ENCODE data around the gene RHOC.

RHOC gene

DNA sequence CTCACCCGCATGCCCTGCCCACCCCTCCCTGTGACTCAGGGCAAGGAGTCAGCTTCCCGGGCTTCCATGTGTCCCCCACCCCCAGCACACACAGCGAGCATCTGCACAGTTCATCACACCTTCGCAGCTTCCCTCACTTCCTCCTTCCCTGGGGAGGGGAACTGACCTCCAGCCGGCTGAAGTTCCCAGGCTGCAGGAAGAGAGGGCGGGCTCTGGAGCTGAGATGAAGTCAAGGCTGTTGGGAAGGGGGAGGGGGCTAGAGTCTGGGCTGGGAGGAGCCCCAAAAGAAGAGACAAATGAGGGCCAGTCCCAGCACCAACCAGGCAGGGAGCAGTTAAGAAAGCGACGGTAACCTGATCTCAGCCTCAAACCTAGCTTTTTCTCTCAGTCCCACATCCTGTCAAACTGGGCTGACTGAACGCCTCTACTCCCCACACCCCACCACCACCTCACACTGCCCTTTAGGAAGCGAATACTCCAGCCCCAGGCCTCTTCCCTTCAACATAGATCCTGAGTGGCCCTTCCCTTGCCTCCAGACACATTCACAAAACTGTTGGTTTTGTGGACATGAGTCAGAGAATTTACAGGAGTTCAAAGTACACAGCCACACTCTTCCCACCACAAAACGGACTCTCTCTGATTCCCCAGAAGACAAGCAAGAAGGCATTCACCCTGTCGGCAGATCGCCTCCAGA is 1.8 kb downstream of the RHOC start:
- H3K79me2 ChIP-seq (ENCODE audit: insufficient read depth, low read length), result no peaks in the 10 kb centered on the region
- peak overlapping the region; percentile 20; the same call in 1 of the 2 replicates for H3K4me2 ChIP-seq (ENCODE audit: low read length)
- no peaks in the 10 kb centered on the region for H3K9me3 ChIP-seq (ENCODE audit: low read length)
- H3K27ac ChIP-seq (ENCODE audit: low read depth, low read length, poor library complexity, severe bottlenecking), result no peak overlapping the region
- no peaks in the 10 kb centered on the region for H4K20me1 ChIP-seq (ENCODE audit: insufficient read depth, low read length)
- peaks cover 36% of the 10 kb centered on the region for H3K4me1 ChIP-seq (ENCODE audit: insufficient read depth, low read length, severe bottlenecking)
- no peaks in the 10 kb centered on the region; the same call in 1 of the 2 replicates for H3K27me3 ChIP-seq (ENCODE audit: insufficient read depth, low read length)
- TF ChIP-seq EZH2 (IDR thresholded peaks at IDR 0.05; ENCODE audit: borderline replicate concordance, low read length), result no peak
- TF ChIP-seq, protein P1, sequence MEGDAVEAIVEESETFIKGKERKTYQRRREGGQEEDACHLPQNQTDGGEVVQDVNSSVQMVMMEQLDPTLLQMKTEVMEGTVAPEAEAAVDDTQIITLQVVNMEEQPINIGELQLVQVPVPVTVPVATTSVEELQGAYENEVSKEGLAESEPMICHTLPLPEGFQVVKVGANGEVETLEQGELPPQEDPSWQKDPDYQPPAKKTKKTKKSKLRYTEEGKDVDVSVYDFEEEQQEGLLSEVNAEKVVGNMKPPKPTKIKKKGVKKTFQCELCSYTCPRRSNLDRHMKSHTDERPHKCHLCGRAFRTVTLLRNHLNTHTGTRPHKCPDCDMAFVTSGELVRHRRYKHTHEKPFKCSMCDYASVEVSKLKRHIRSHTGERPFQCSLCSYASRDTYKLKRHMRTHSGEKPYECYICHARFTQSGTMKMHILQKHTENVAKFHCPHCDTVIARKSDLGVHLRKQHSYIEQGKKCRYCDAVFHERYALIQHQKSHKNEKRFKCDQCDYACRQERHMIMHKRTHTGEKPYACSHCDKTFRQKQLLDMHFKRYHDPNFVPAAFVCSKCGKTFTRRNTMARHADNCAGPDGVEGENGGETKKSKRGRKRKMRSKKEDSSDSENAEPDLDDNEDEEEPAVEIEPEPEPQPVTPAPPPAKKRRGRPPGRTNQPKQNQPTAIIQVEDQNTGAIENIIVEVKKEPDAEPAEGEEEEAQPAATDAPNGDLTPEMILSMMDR (IDR thresholded peaks at IDR 0.05; ENCODE audit: low read length), result no peak
- no peak overlapping the region for H2AFZ ChIP-seq (ENCODE audit: low read length)
- H3K9ac ChIP-seq (ENCODE audit: low read length), result no peak overlapping the region
- peaks cover 3% of the 10 kb centered on the region; the same call in 1 of the 2 replicates for H3K36me3 ChIP-seq (ENCODE audit: insufficient read depth, low read length)
- no peaks in the 10 kb centered on the region for H3K9me2 ChIP-seq (ENCODE audit: low read depth, low read length)
- no peak overlapping the region for H3K4me3 ChIP-seq (ENCODE audit: low read depth, low read length, poor library complexity, severe bottlenecking)
- peaks cover 6% of the 10 kb centered on the region; the same call in 1 of the 2 replicates for H3F3A ChIP-seq (ENCODE audit: insufficient read depth, low read length)

DNA sequence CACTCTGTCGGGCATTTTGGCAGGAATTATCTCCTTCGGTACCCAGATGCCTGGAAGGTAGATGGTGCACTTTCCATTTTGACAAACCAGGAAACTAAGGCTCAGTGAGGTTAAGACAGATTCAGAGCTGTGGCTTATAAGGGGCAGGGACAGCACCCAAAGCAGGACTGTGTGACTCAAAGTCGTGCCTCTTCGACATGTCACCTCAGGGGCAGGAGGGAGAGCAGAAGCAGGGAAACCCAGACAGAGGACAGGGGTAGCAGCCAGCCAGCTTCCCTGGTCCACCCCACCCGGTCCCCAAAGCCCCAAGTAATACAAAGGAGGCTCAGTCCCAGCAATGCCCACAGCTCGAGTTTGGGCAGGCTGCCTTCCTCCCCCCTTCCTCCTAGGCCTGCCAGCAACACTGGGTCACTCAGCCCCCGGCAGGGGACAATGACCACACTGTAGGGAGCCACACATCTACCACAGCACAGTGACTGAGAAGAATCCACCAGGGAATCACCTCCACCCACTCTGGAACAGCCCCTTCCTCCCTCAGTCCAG is 2.5 kb downstream of the RHOC start:
- peaks cover 38% of the 10 kb centered on the region for H3K4me1 ChIP-seq (ENCODE audit: insufficient read depth, low read length, severe bottlenecking)
- H3K27me3 ChIP-seq (ENCODE audit: insufficient read depth, low read length), result no peaks in the 10 kb centered on the region; the same call in 1 of the 2 replicates
- no peaks in the 10 kb centered on the region for H3K9me3 ChIP-seq (ENCODE audit: low read length)
- H3K79me2 ChIP-seq (ENCODE audit: insufficient read depth, low read length), result no peaks in the 10 kb centered on the region
- no peak overlapping the region for H3K9ac ChIP-seq (ENCODE audit: low read length)
- no peak overlapping the region for H2AFZ ChIP-seq (ENCODE audit: low read length)
- no peaks in the 10 kb centered on the region for H3K9me2 ChIP-seq (ENCODE audit: low read depth, low read length)
- no peak overlapping the region for H3K4me3 ChIP-seq (ENCODE audit: low read depth, low read length, poor library complexity, severe bottlenecking)
- no peak overlapping the region for H3K27ac ChIP-seq (ENCODE audit: low read depth, low read length, poor library complexity, severe bottlenecking)
- H4K20me1 ChIP-seq (ENCODE audit: insufficient read depth, low read length), result no peaks in the 10 kb centered on the region
- peak overlapping the region; percentile 20; the same call in 1 of the 2 replicates for H3K4me2 ChIP-seq (ENCODE audit: low read length)
- H3F3A ChIP-seq (ENCODE audit: insufficient read depth, low read length), result peaks cover 6% of the 10 kb centered on the region; the same call in 1 of the 2 replicates
- H3K36me3 ChIP-seq (ENCODE audit: insufficient read depth, low read length), result peaks cover 3% of the 10 kb centered on the region; the same call in 1 of the 2 replicates
- TF ChIP-seq EZH2 (IDR thresholded peaks at IDR 0.05; ENCODE audit: borderline replicate concordance, low read length), result no peak
- TF ChIP-seq, protein P1 (IDR thresholded peaks at IDR 0.05; ENCODE audit: low read length), result no peak

- Histone ChIP-seq H3K9me2 (ENCODE audit: low read depth, low read length) (no peaks in the 10 kb centered on the region), H3K79me2 (ENCODE audit: insufficient read depth, low read length) (no peaks in the 10 kb centered on the region), H3K4me2 (ENCODE audit: low read length) (no peak overlapping the region), H3K9ac (ENCODE audit: low read length) (no peak overlapping the region), H3F3A (ENCODE audit: insufficient read depth, low read length) (peaks cover 6% of the 10 kb centered on the region; the same call in 1 of the 2 replicates), H4K20me1 (ENCODE audit: insufficient read depth, low read length) (no peaks in the 10 kb centered on the region), H3K9me3 (ENCODE audit: low read length) (no peaks in the 10 kb centered on the region), H2AFZ (ENCODE audit: low read length) (no peak overlapping the region), H3K36me3 (ENCODE audit: insufficient read depth, low read length) (peaks cover 3% of the 10 kb centered on the region; the same call in 1 of the 2 replicates), H3K4me1 (ENCODE audit: insufficient read depth, low read length, severe bottlenecking) (peaks cover 38% of the 10 kb centered on the region), H3K4me3 (ENCODE audit: low read depth, low read length, poor library complexity, severe bottlenecking) (no peak overlapping the region), H3K27me3 (ENCODE audit: insufficient read depth, low read length) (no peaks in the 10 kb centered on the region), H3K27ac (ENCODE audit: low read depth, low read length, poor library complexity, severe bottlenecking) (no peak overlapping the region)
- TF ChIP-seq EZH2 (IDR thresholded peaks at IDR 0.05; ENCODE audit: borderline replicate concordance, low read length), result no peak
- TF ChIP-seq, protein P1 (IDR thresholded peaks at IDR 0.05; ENCODE audit: low read length), result no peak
Observed at GRCh38 chr1:112703706-112704105, 3.2 kb downstream of the RHOC start.
